ENCODE data around the gene KDM5D.

Gene KDM5D

GRCh38 chrY:19744381-19745378, at the start of gene KDM5D:
TSS of gene KDM5D (minus strand) at chrY:19744726. CDS start at chrY:19744534, 192 bp downstream.
- H3K4me3 ChIP-seq (ENCODE audit: low read depth, low read length): peak within 1 kb of the TSS; percentile 70

DNA sequence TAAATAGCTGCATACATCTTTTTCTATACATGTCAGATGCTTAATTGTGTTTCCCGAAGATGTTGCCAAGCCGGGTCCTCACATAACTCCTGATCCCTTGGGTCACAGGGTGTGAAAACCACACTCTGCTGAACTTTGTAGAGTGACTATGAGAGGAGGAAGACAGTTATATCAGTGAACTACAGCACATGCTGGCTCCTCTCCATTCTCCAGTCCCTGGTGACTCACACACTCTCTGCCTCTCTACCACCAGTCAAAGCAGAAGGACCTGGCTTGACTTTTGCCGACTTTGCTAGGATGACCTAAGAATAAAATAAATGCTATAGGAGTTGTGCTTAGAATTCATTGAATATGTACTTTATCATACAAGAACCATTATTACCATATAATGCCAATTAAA, 23.8 kb upstream of the KDM5D start:
- DNase-seq (ENCODE audit: low read depth): no peak
- H3K4me3 ChIP-seq (ENCODE audit: low read depth, low read length): no peak overlapping the region

More at GRCh38 chrY:19744381-19745378, at the start of gene KDM5D:
- peak; percentile 75 for DNase-seq (ENCODE audit: low read depth)
- TF ChIP-seq CTCF (conservative IDR thresholded peaks at IDR 0.05; ENCODE audit: low read depth, low read length): no peak

GRCh38 chrY:19743331-19743730, 1.2 kb downstream of the KDM5D start:
- peak; percentile 5 for DNase-seq (ENCODE audit: low read depth)
- H3K4me3 ChIP-seq (ENCODE audit: low read depth, low read length): peak overlapping the region; percentile 70
- no peak for TF ChIP-seq CTCF (conservative IDR thresholded peaks at IDR 0.05; ENCODE audit: low read depth, low read length)

More for the DNA sequence above, 23.8 kb upstream of the KDM5D start:
- TF ChIP-seq CTCF (conservative IDR thresholded peaks at IDR 0.05; ENCODE audit: low read depth, low read length): no peak

- H3K4me3 ChIP-seq (ENCODE audit: low read depth, low read length): no peak overlapping the region
- no peak for DNase-seq (ENCODE audit: low read depth)
- no peak for TF ChIP-seq CTCF (conservative IDR thresholded peaks at IDR 0.05; ENCODE audit: low read depth, low read length)
Observed at GRCh38 chrY:19742153-19742552, 2.4 kb downstream of the KDM5D start.

- H3K4me3 ChIP-seq (ENCODE audit: low read depth, low read length): no peak overlapping the region
- no peak for DNase-seq (ENCODE audit: low read depth)
- TF ChIP-seq CTCF (conservative IDR thresholded peaks at IDR 0.05; ENCODE audit: low read depth, low read length): no peak
Observed at GRCh38 chrY:19734425-19734824, 10.1 kb downstream of the KDM5D start.

- H3K4me3 ChIP-seq (ENCODE audit: low read depth, low read length): no peak overlapping the region
- no peak for TF ChIP-seq CTCF (conservative IDR thresholded peaks at IDR 0.05; ENCODE audit: low read depth, low read length)
- no peak for DNase-seq (ENCODE audit: low read depth)
Observed at GRCh38 chrY:19717950-19718349, 26.6 kb downstream of the KDM5D start.
